ENCODE measurements around the gene IMPA2. TPM values are rescaled to one million over a fixed set of nuclear protein-coding genes. Genes with fewer than 3 reads are reported as not detected.

IMPA2 gene
- total RNA-seq, 1 donor = 41.5 TPM

GRCh38 chr18:12056034-12056883 lies 75.0 kb downstream of the IMPA2 start:
- no peak for TF ChIP-seq CTCF (IDR thresholded peaks at IDR 0.05; ENCODE audit: insufficient read depth, low read depth, low read length)
- DNase-seq (ENCODE audit: low read depth) = no peak

GRCh38 chr18:12056884-12057402 lies 75.6 kb downstream of the IMPA2 start:
- no peak for DNase-seq (ENCODE audit: low read depth)
- TF ChIP-seq CTCF (IDR thresholded peaks at IDR 0.05; ENCODE audit: insufficient read depth, low read depth, low read length) = no peak
- H3K4me3 ChIP-seq (ENCODE audit: low read depth, low read length) = no peak overlapping the region

More at GRCh38 chr18:12056034-12056883, 75.0 kb downstream of the IMPA2 start:
- no peak overlapping the region for H3K4me3 ChIP-seq (ENCODE audit: low read depth, low read length)

GRCh38 chr18:12057419-12058039 lies 76.2 kb downstream of the IMPA2 start:
- no peak for TF ChIP-seq CTCF (IDR thresholded peaks at IDR 0.05; ENCODE audit: insufficient read depth, low read depth, low read length)
- H3K4me3 ChIP-seq (ENCODE audit: low read depth, low read length) = no peak overlapping the region
- no peak for DNase-seq (ENCODE audit: low read depth)

GRCh38 chr18:12059334-12060181 lies 78.3 kb downstream of the IMPA2 start:
- H3K4me3 ChIP-seq (ENCODE audit: low read depth, low read length) = no peak overlapping the region

GRCh38 chr18:12060182-12060870 lies 79.0 kb downstream of the IMPA2 start:
- no peak for DNase-seq (ENCODE audit: low read depth)
- TF ChIP-seq CTCF (IDR thresholded peaks at IDR 0.05; ENCODE audit: insufficient read depth, low read depth, low read length) = no peak
- H3K4me3 ChIP-seq (ENCODE audit: low read depth, low read length) = no peak overlapping the region

More at GRCh38 chr18:12059334-12060181, 78.3 kb downstream of the IMPA2 start:
- DNase-seq (ENCODE audit: low read depth) = no peak
- TF ChIP-seq CTCF (IDR thresholded peaks at IDR 0.05; ENCODE audit: insufficient read depth, low read depth, low read length) = no peak

- TF ChIP-seq CTCF (IDR thresholded peaks at IDR 0.05; ENCODE audit: insufficient read depth, low read depth, low read length) = no peak
These were observed 80.4 kb downstream of the IMPA2 start for GRCh38 chr18:12061685-12062084.

More at GRCh38 chr18:12061685-12062084, 80.4 kb downstream of the IMPA2 start:
- no peak for DNase-seq (ENCODE audit: low read depth)
- H3K4me3 ChIP-seq (ENCODE audit: low read depth, low read length) = no peak overlapping the region
